Stimulated activated effector memory CD8-positive, alpha-beta T cell treated with anti-CD3 and anti-CD28 coated beads, Interleukin-12 subunit alpha, Interleukin-12 subunit beta, amount 100 ng/mL, for 72 hours (primary cell): ENCODE data around the gene ZFYVE28.

Experiments
- ATAC-seq: fragments of 150-1000 bp; cut with Tn5 transposase; 2 replicates; pipeline ENCODE4 v1.10.0; 2021
- DNase-seq, 2 donors: peaks; one replicate each; pipeline ENCODE4 v3.0.0; 2021 to 2022; ENCODE audit warnings: low spot score in 2 of 2
- H3K27ac Mint-ChIP-seq: one replicate; pipeline ENCODE4 v1.8.0; 2022; ENCODE audit warnings: mild to moderate bottlenecking, mixed read lengths
- H3K36me3 Mint-ChIP-seq: one replicate; pipeline ENCODE4 v1.8.0; 2022; ENCODE audit warnings: mild to moderate bottlenecking, mixed read lengths
- H3K4me1 Mint-ChIP-seq: one replicate; pipeline ENCODE4 v1.8.0; 2022; ENCODE audit warnings: mixed read lengths
- H3K4me3 Mint-ChIP-seq: one replicate; pipeline ENCODE4 v1.8.0; 2022; ENCODE audit warnings: mild to moderate bottlenecking, mixed read lengths
- H3K9me3 Mint-ChIP-seq: one replicate; pipeline ENCODE4 v1.8.0; 2022; ENCODE audit warnings: mixed read lengths

ZFYVE28 gene

DNA sequence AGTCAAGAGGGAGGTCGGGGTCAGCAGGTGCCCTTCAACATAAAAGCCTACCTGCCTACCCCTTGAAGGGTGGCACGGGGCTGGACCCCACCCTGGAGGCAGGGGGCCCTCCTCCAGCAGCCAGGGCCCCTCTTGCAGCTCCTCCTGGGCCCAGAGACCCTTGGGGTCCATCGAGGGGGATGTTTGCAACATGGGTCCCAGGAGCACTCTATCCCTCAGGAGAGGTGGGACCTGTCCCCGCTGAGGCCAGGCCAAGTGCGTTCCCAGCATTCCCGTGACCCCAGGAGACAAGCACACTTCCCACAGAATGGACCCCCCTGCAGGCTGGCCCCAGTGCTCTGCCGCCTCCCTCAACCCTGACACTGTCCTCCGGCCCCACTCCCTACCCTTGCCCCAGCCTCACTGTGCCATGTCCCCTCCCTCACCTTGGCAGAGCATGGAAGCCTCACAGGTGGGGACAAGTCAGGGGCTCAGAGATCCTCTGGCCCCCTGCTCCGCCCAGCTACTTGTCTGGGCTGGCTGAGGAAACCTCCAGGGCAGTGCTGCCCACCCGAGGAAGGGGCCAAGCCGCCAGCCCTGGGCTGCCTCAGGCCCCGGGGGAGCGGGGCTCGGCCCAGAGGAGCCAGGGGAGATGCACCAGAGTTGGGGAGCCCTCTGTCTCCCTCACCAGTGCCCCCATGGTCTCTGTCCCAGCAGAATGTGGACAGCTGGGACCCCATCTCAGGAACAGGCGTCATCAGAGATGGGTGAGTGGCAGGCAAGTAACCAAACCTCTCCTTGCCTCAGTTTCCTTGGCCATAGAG lies 158.7 kb downstream of the ZFYVE28 start:
- peak overlapping the region; percentile 8 for H3K27ac Mint-ChIP-seq
- peak overlapping the region; percentile 66 for H3K4me3 Mint-ChIP-seq
- DNase-seq: no peak

GRCh38 chr4:2259036-2259540 lies 159.4 kb downstream of the ZFYVE28 start:
- ATAC-seq: no peak
- Mint-ChIP-seq H3K36me3 (peaks cover 11% of the 10 kb centered on the region), H3K4me3 (no peak overlapping the region), H3K9me3 (no peaks in the 10 kb centered on the region), H3K4me1 (peaks cover 7% of the 10 kb centered on the region), H3K27ac (no peak overlapping the region)
- DNase-seq: no peak

More for the DNA sequence above, 158.7 kb downstream of the ZFYVE28 start:
- ATAC-seq: no peak
- peaks cover 7% of the 10 kb centered on the region for H3K4me1 Mint-ChIP-seq
- H3K36me3 Mint-ChIP-seq: peaks cover 10% of the 10 kb centered on the region
- H3K9me3 Mint-ChIP-seq: no peaks in the 10 kb centered on the region

DNA sequence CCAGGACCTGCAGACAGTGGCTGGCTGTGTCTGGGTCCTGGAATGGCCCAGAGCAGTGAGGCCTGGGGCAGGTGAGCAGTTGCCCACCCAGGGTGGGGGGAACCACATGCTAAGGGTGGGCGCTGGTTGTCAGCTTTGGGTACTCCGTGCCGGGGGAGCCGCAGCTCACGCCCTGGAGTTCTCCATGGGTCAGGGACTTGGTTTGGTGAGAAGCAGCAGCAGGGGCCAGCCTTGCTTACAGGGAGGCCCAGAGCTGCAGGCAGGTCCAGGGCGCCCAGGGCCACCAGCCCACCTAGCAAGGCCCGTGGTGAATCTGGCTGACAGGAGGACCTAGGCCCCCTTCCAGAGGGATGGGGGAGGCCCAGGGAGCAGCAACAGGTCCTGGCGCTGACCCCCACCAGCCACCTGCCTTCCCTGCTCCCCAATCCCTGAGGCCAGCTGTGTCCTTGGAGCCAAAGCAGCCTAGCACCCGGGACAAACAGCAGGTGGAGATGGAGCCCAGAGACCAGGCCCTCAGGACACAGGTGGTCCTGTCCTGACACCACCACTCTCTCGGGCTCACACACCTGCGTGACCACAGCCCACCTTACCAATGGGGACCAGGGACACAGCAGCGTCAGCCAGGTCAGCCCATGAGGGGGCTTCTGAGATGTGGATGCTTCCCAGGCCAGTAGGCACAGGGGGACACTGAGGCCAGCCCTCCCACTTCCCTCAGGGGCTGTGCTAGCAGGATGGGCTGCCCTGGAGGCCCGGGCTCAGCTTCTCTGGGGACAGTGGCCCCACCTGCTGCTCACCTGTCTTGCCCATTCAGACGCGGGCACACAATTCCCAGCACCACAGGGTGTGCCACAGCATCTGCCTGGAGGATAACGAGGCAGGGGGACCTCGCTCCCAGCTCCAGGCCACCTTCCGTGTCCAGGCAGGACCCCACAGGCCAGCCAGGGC lies 160.1 kb downstream of the ZFYVE28 start:
- peak overlapping the region; percentile 77 for H3K27ac Mint-ChIP-seq

GRCh38 chr4:2257361-2258081 lies 160.9 kb downstream of the ZFYVE28 start:
- no peak for DNase-seq
- H3K4me1 Mint-ChIP-seq: peaks cover 12% of the 10 kb centered on the region
- no peak for ATAC-seq
- H3K4me3 Mint-ChIP-seq: no peak overlapping the region
- peak overlapping the region; percentile 77 for H3K27ac Mint-ChIP-seq
- H3K36me3 Mint-ChIP-seq: peaks cover 10% of the 10 kb centered on the region
- H3K9me3 Mint-ChIP-seq: no peaks in the 10 kb centered on the region

More for the DNA sequence above, 160.1 kb downstream of the ZFYVE28 start:
- H3K36me3 Mint-ChIP-seq: peaks cover 10% of the 10 kb centered on the region
- no peak overlapping the region for H3K4me3 Mint-ChIP-seq
- H3K4me1 Mint-ChIP-seq: peaks cover 7% of the 10 kb centered on the region
- DNase-seq: no peak
- H3K9me3 Mint-ChIP-seq: no peaks in the 10 kb centered on the region
- ATAC-seq: no peak

DNA sequence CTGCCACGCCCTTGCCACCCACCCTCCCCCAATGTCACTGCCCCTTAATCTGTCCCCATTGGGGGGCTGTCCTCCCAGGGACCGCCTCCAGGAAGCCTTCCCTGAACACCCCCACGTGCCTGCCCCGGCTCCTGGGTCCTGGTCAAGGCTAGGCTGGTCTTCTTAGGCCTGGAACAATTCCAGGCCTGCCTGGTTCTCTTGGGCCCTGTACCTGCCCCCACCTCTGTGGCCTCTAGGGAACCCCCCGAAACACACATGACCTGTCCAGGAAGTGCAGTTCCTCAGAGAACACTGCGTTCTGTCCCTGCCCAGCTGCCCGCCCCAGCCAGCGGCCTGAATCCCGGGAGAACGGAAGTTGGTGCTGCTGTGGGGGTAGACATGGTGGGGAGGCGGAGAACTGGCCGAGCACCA lies 161.7 kb downstream of the ZFYVE28 start:
- H3K9me3 Mint-ChIP-seq: no peaks in the 10 kb centered on the region
- peaks cover 10% of the 10 kb centered on the region for H3K36me3 Mint-ChIP-seq
- H3K4me1 Mint-ChIP-seq: peaks cover 12% of the 10 kb centered on the region
- no peak for ATAC-seq
- peak overlapping the region; percentile 77 for H3K27ac Mint-ChIP-seq
- peak in 1 of 2 donors; percentile 43 for DNase-seq
- no peak overlapping the region for H3K4me3 Mint-ChIP-seq

GRCh38 chr4:2256156-2256731 lies 162.2 kb downstream of the ZFYVE28 start:
- H3K36me3 Mint-ChIP-seq: peaks cover 10% of the 10 kb centered on the region
- ATAC-seq: no peak
- H3K9me3 Mint-ChIP-seq: no peaks in the 10 kb centered on the region
- peak overlapping the region; percentile 77 for H3K27ac Mint-ChIP-seq
- H3K4me3 Mint-ChIP-seq: no peak overlapping the region
- H3K4me1 Mint-ChIP-seq: peaks cover 12% of the 10 kb centered on the region
- DNase-seq: peak in 1 of 2 donors; percentile 48

DNA sequence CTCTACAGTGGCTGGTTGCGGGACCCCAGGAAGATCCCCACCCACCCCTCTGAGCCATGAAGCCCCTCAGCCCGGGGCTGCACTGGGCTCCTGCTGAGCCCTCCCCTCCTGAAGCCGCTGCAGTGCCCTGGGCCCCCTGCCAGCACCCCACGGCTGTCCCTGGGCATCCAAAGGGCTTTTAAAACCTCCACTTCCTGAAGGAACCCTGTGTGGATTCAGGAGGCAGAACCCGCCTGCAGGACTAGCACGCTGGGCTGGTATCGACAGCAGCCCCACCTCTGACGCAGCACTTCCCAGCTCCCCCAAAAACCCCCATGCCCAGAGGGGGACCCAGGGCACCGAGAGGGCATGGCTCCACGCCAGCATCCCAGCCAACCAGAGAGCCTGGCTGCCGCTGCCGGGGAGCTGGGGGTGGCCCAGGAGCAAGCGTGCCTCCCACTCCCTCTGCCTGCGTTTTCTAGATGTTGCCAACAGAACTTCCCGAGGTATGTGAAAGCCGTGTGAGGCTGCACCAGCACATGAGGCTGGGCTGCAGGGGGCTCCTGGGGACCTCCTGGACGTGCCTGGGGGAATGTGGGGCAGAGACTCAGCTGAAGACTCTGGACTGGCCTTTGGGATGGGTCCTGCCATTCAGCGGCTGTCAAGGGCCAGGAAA lies 162.8 kb downstream of the ZFYVE28 start:
- no peak overlapping the region for H3K4me3 Mint-ChIP-seq
- peaks cover 12% of the 10 kb centered on the region for H3K4me1 Mint-ChIP-seq
- H3K9me3 Mint-ChIP-seq: no peaks in the 10 kb centered on the region
- DNase-seq: peak in 1 of 2 donors; percentile 44
- ATAC-seq: no peak
- peaks cover 10% of the 10 kb centered on the region for H3K36me3 Mint-ChIP-seq
- H3K27ac Mint-ChIP-seq: peak overlapping the region; percentile 77

DNA sequence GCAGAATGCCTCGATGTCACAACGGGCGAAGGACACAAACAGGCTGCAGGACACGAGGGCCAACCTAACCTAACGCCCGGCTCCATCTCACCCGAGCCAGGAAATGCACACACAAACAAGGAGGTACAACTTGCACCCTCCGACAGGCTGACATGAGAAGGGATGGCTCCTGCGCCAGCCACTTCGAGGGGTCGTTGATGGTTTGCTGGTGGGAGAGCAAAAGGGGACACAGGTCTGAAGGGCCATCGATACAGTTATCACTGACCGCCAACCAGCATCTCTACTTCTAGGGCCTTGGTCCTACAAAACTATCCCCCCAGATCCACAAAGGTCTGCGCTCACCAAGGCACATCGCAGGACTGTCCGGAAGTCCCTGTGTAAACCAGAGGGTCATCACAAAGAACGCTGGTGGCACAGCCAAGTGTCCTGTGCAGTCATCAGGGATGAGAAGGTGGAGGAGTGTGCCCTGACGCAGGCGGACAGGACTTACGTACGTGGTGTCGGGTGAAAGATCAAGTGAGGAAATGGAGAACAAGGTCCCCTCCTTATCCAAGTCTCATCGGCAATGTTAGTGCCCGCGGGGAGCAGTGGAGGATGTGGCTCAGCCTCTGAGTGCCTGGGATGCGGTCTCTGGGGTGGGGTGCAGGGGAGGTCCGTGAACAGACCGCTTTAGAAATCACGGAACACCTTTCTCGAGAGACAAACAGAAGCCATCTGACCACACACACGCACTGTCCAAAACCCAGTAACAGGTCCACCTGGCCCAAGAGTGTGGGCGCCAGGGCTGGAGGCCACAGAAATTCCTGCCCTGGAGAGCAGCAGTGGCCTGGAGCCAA lies 163.6 kb downstream of the ZFYVE28 start:
- Mint-ChIP-seq H3K4me3 (no peak overlapping the region), H3K27ac (peak overlapping the region; percentile 77), H3K36me3 (peaks cover 10% of the 10 kb centered on the region), H3K4me1 (peaks cover 12% of the 10 kb centered on the region), H3K9me3 (no peaks in the 10 kb centered on the region)
- DNase-seq (no peak), ATAC-seq (no peak)

DNA sequence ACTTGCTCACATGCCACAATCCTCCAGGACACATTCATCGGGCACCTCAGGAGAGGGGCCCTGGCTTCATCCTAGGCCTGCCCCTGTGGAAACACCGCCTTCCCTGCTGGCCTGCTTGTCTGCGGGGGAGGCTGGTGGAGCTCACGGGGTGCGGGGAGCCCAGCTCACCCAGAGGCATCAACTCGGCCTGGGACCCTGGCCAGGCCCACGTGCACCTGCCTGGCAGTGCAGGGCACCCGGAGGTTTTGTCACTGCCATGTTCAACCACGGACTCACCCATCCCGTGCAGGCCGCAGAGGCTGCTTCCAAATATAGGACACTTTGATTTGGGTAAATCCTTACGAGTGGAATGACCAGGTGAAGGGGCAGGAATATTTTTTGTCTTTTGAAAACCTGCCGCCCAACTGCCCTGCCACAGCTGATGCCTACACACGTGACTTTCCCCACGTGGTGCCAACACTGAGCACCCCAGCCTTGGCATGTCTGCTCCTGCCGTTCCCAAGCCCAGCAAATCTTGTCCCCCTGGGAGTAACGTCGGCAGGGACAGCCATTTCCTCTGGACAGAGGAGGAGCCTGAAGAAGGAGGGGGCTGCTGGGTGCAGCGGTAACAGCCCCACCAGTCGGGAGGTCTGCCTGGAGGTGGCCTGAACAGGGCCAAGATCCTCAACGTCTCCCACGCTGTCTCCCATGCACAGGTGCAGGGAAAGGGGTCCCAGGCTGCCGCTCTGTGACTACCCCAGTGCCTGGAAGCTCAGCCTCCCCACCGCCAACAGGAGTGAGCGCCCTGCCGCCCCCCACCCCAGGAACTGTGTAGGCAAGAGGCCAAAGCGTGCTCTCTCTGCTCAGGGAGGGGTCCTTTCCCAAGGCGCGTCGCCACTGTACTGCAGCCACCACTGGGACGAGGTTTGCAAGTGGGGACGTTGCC lies 165.0 kb downstream of the ZFYVE28 start:
- DNase-seq (no peak), ATAC-seq (no peak)
- Mint-ChIP-seq H3K27ac (peak overlapping the region; percentile 72), H3K9me3 (no peaks in the 10 kb centered on the region), H3K36me3 (peaks cover 15% of the 10 kb centered on the region), H3K4me3 (no peak overlapping the region), H3K4me1 (peaks cover 12% of the 10 kb centered on the region)

DNA sequence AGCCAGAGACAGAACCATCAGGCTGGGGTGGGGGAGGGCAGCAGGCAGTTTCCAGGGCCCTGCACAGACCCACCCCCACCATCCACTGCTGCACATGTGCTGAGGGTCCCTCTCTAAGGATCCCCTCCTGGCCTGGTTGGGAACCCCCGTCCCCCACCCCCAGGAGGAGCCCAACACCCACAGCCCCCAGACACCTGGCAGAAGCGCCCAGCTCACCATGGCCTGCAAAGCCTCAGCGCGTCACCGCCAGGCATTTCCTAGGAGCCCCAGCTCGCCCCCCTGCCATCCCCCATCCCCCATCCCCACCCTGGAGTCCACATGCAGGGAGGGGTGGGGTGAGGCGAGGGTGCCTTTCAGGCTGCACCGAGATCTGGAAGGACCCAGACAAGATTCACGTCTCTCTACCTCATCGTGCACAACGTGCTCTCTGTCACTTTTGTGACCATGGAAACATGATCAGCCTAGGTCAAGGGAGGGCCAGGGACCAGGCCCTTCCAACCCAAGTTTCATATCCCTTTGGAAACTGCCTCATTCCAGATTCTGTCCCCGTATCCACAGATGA lies 165.8 kb downstream of the ZFYVE28 start:
- Mint-ChIP-seq H3K4me3 (no peak overlapping the region), H3K36me3 (peaks cover 15% of the 10 kb centered on the region), H3K27ac (peak overlapping the region; percentile 69), H3K9me3 (no peaks in the 10 kb centered on the region), H3K4me1 (peaks cover 12% of the 10 kb centered on the region)
- no peak for DNase-seq
- no peak for ATAC-seq

DNA sequence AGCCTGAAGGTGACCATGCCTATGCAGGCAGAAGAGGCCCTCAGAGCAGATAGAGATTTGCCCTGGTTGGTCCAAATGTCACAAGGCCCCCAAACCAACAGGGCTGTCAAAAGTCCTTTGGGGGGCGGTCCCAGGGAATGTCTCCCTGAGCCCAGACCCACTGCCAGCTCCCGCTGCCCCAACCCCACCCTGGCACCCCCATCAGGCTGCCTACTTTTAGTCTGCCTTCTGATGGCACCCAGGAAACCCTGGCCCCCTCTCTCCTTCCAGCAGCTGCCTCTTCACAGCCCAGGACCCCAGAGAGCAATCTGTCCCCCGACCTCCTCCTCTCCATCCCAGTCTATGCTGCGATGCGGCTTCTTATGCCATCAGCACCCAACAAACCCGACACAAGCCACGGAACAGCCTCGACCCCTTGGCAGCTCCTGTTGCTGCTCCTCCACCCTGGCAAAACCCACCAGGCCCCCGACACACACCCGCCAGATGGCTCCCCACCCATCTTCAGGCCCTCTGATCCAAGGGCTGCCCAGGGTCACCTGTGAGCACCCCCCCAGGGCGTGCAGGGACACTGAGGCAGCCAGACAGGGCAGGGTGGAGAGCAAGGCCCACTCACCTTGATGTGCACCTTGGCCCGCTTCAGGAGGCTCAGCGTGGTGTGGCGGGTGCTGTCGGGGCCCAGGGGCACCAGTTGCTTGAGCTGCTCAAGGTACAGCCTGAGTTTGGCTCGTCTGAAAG lies 166.5 kb downstream of the ZFYVE28 start:
- Mint-ChIP-seq H3K27ac (peak overlapping the region; percentile 69), H3K4me1 (peaks cover 8% of the 10 kb centered on the region), H3K9me3 (no peaks in the 10 kb centered on the region), H3K4me3 (no peak overlapping the region), H3K36me3 (peaks cover 15% of the 10 kb centered on the region)
- ATAC-seq (no peak), DNase-seq (no peak)
